GM10847 (cell line): Measurements from ENCODE around the gene GAL3ST3.

Source experiments
- POLR2A ChIP-seq: IDR thresholded peaks from 2 replicates; pipeline ENCODE4 v1.6.1; 2011; ENCODE audit not compliant: insufficient read length; ENCODE audit errors: extremely low read depth

GAL3ST3 gene

GRCh38 chr11:66048547-66049323, at the start of gene GAL3ST3:
Gene GAL3ST3 (minus strand): TSS chr11:66049161. CDS start chr11:66045415, 3,746 bp downstream.
- TF ChIP-seq POLR2A = no peak

- no peak for TF ChIP-seq POLR2A
These were observed 41.3 kb upstream of the GAL3ST3 start for GRCh38 chr11:66090288-66090687.

- TF ChIP-seq POLR2A = no peak
These were observed 40.1 kb upstream of the GAL3ST3 start for GRCh38 chr11:66089067-66089466.

GRCh38 chr11:66087148-66087908, 38.4 kb upstream of the GAL3ST3 start:
- TF ChIP-seq POLR2A = no peak

- TF ChIP-seq POLR2A = no peak
These were observed 36.0 kb upstream of the GAL3ST3 start for GRCh38 chr11:66084821-66085475.

GRCh38 chr11:66083767-66084166, 34.8 kb upstream of the GAL3ST3 start:
- no peak for TF ChIP-seq POLR2A

GRCh38 chr11:66082946-66083698, 34.2 kb upstream of the GAL3ST3 start:
- no peak for TF ChIP-seq POLR2A

- TF ChIP-seq POLR2A = no peak
These were observed 32.5 kb upstream of the GAL3ST3 start for GRCh38 chr11:66081505-66081904.

- TF ChIP-seq POLR2A = no peak
These were observed 31.3 kb upstream of the GAL3ST3 start for GRCh38 chr11:66080055-66080817.

GRCh38 chr11:66077927-66078326, 29.0 kb upstream of the GAL3ST3 start:
- no peak for TF ChIP-seq POLR2A

- TF ChIP-seq POLR2A = no peak
These were observed 27.6 kb upstream of the GAL3ST3 start for GRCh38 chr11:66076561-66076960.

GRCh38 chr11:66075273-66075672, 26.3 kb upstream of the GAL3ST3 start:
- no peak for TF ChIP-seq POLR2A

GRCh38 chr11:66073669-66074068, 24.7 kb upstream of the GAL3ST3 start:
- no peak for TF ChIP-seq POLR2A

GRCh38 chr11:66072518-66072917, 23.6 kb upstream of the GAL3ST3 start:
- TF ChIP-seq POLR2A = no peak

GRCh38 chr11:66072081-66072480, 23.1 kb upstream of the GAL3ST3 start:
- TF ChIP-seq POLR2A = no peak

- no peak for TF ChIP-seq POLR2A
These were observed 22.4 kb upstream of the GAL3ST3 start for GRCh38 chr11:66071381-66071801.
